Large intestine (tissue), 12 donors: ENCODE results near the gene TFAM. TPM values are rescaled to one million over a fixed set of nuclear protein-coding genes. Genes with fewer than 3 reads are reported as not detected.

Source experiments
- DNase-seq, 2 donors: peaks; one replicate each; pipeline versions ENCODE4 v3.0.0 to v3.0.0-alpha.2; 2013
- H3K27ac ChIP-seq: one replicate; pipeline ENCODE4 v1.5.1; 2013; ENCODE audit warnings: low read length
- H3K27me3 ChIP-seq: 2 replicates; pipeline ENCODE4 v1.6.1; 2013; ENCODE audit warnings: low read length; ENCODE audit not compliant: control insufficient read depth, insufficient read depth
- H3K36me3 ChIP-seq: 2 replicates; pipeline ENCODE4 v1.6.1; 2013; ENCODE audit warnings: low read length; ENCODE audit not compliant: control insufficient read depth, insufficient read depth
- H3K4me1 ChIP-seq: one replicate; pipeline ENCODE4 v1.6.1; 2013; ENCODE audit warnings: low read length; ENCODE audit not compliant: control insufficient read depth, insufficient read depth
- H3K4me3 ChIP-seq: one replicate; pipeline ENCODE4 v1.5.1; 2013; ENCODE audit warnings: low read length
- H3K9me3 ChIP-seq: one replicate; pipeline ENCODE4 v1.6.1; 2013; ENCODE audit warnings: mild to moderate bottlenecking, low read depth, low read length, moderate library complexity; ENCODE audit not compliant: control insufficient read depth
- WGBS: methylation state at CpG from one replicate; pipeline ENCODE4 v1.1.5; 2013; ENCODE audit warnings: low lambda C conversion rate; ENCODE audit not compliant: insufficient coverage; 5-methylcytosine and 5-hydroxymethylcytosine counted together
- long read RNA-seq, 11 donors: transcript quantifications; one replicate each; lab custom pipeline, GENCODE V29; 2026
- polyA plus RNA-seq: library from polyadenylated mRNA; unstranded; fragments of 120-200 nt; gene quantifications from one replicate; pipeline ENCODE4 v1.2.1, GENCODE V29; 2013

TFAM gene
- 40.3 TPM for polyA plus RNA-seq
- long read RNA-seq, donor 1, full-length matches to known transcripts, result 12 of 39 reads
- long read RNA-seq, donor 1, partial matches to known transcripts, result 27 of 39 reads
- long read RNA-seq, donor 1, other reads (novel, unspliced or antisense), result 0 of 39 reads
- long read RNA-seq, donor 2, full-length matches to known transcripts, result 14 of 88 reads
- long read RNA-seq, donor 2, partial matches to known transcripts, result 74 of 88 reads
- long read RNA-seq, donor 2, other reads (novel, unspliced or antisense), result 0 of 88 reads
- long read RNA-seq, donor 3, result 0 reads
- long read RNA-seq, donor 4, partial matches to known transcripts, result 11 of 11 reads
- long read RNA-seq, donor 4, other reads (novel, unspliced or antisense), result 0 of 11 reads
- long read RNA-seq, donor 5, full-length matches to known transcripts, result 7 of 33 reads
- long read RNA-seq, donor 5, partial matches to known transcripts, result 26 of 33 reads
- long read RNA-seq, donor 5, other reads (novel, unspliced or antisense), result 0 of 33 reads
- long read RNA-seq, donor 6, full-length matches to known transcripts, result 4 of 40 reads
- long read RNA-seq, donor 6, partial matches to known transcripts, result 36 of 40 reads
- long read RNA-seq, donor 6, other reads (novel, unspliced or antisense), result 0 of 40 reads
- long read RNA-seq, donor 7, full-length matches to known transcripts, result 3 of 27 reads
- long read RNA-seq, donor 7, partial matches to known transcripts, result 24 of 27 reads
- long read RNA-seq, donor 7, other reads (novel, unspliced or antisense), result 0 of 27 reads
- long read RNA-seq, donor 8, full-length matches to known transcripts, result 8 of 88 reads
- long read RNA-seq, donor 8, partial matches to known transcripts, result 80 of 88 reads
- long read RNA-seq, donor 8, other reads (novel, unspliced or antisense), result 0 of 88 reads
- long read RNA-seq, donor 9, full-length matches to known transcripts, result 9 of 32 reads
- long read RNA-seq, donor 9, partial matches to known transcripts, result 23 of 32 reads
- long read RNA-seq, donor 9, other reads (novel, unspliced or antisense), result 0 of 32 reads
- long read RNA-seq, donor 10, full-length matches to known transcripts, result 7 of 38 reads
- long read RNA-seq, donor 10, partial matches to known transcripts, result 31 of 38 reads
- long read RNA-seq, donor 10, other reads (novel, unspliced or antisense), result 0 of 38 reads
- long read RNA-seq, donor 11, full-length matches to known transcripts, result 4 of 30 reads
- long read RNA-seq, donor 11, partial matches to known transcripts, result 26 of 30 reads
- long read RNA-seq, donor 11, other reads (novel, unspliced or antisense), result 0 of 30 reads

DNA sequence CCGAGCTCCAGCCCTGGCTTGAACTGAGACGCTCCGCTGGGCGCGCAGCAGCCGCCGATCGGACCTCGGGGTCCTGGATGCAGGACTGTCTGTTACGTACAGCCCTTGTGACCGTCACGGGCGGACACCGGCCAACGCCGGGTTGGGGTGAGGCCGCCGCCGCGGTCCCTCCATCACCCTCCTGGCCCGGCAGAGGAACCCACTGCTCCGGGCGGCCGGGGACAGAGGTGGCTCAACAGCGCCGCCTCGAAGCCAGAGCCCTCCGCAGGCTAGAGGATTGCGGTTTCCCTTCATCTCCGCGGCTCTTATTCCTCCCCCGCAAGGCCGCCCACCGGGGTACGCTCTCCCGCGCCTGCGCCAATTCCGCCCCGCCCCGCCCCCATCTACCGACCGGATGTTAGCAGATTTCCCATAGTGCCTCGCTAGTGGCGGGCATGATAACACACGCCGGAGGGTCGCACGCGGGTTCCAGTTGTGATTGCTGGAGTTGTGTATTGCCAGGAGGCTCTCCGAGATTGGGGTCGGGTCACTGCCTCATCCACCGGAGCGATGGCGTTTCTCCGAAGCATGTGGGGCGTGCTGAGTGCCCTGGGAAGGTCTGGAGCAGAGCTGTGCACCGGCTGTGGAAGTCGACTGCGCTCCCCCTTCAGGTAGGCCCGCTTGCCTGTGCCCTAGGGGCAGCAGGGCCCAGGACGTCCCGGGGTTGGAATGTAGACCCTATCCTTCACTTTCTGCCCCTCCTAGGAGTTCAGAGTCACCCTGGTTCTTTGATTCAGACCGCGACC, at the start of gene TFAM:
Gene TFAM (plus strand): TSS at position 412 of the 785 bp plus-strand sequence. CDS start 138 bp downstream, at position 550.
- Histone ChIP-seq H3K4me3 (peak within 1 kb of the TSS; percentile 99), H3K27me3 (no peaks in the 10 kb centered on the region), H3K27ac (peak within 1 kb of the TSS; percentile 91), H3K9me3 (no peaks in the 10 kb centered on the region), H3K4me1 (peaks cover 4% of the 10 kb centered on the region), H3K36me3 (peaks cover 22% of the 10 kb centered on the region)
- 0% methylated on average over 2 of the region's 65 CpGs for WGBS
- DNase-seq, result peak; percentile 91 to 96

DNA sequence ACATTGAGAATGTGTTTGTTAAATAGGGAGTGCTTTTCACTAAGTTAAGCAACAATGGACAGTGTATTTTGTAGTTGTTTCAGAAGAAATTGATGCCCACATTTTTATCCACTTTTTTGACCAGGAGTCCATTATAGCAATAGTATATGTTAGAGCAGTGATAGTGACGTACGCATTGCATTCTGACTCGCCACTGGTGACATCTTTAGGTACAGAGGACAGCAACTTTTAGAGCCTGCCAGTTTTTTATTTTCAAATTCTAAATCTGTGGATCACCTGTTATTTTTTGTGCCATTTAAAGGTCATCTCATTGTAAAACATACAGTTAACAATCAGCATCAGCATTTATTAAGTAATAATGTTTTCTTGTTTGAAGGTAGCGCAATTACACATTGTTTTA, 49.0 kb upstream of the TFAM start:
- Histone ChIP-seq H3K36me3 (no peaks in the 10 kb centered on the region), H3K27ac (no peak overlapping the region), H3K4me3 (peak overlapping the region; percentile 81), H3K4me1 (no peaks in the 10 kb centered on the region), H3K9me3 (no peaks in the 10 kb centered on the region), H3K27me3 (no peaks in the 10 kb centered on the region)
- WGBS, result 95% methylated on average over 4 of the region's 4 CpGs
- DNase-seq, result no peak

DNA sequence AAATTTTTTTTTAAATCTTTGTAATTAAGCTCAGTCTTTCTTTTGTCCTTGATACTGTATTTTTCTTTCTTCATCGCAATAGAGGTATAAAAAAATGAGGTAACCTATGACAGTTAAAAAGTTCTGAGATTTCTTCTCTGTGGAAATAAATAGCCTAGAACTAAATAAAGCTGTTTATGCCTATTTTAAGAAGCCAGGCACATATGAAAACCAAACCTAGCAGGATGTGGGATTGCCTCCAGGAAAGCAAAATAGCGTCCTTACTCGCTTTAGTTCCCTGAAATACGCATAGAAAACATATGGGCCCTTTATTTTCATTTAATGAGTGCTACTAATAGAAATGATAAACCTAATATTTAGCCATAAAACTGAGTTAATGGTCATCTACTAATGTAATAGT, 43.8 kb upstream of the TFAM start:
- Histone ChIP-seq H3K27me3 (no peaks in the 10 kb centered on the region), H3K36me3 (no peaks in the 10 kb centered on the region), H3K27ac (no peak overlapping the region), H3K4me3 (no peak overlapping the region), H3K4me1 (no peaks in the 10 kb centered on the region), H3K9me3 (no peaks in the 10 kb centered on the region)
- WGBS, result 100% methylated on average over 2 of the region's 4 CpGs
- DNase-seq, result no peak

DNA sequence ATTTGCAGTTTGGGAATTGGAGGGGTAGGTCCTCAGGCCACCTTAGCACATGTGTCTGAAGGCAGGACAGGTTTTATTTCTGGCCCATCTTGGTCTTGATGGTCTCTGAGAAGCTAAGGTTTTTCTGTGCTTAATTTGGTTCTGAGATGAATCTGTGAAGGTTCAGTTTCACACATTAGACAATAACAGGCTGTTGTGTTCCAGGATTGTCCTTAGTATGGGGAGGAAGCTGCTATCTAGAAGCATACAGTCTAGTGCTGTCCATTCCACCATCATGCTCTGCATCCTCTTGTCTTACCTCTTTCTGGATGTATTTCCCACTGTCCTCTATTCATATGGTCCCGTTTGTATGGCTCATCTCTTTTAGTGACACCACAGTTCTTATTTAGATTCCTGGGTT, 43.3 kb upstream of the TFAM start:
- Histone ChIP-seq H3K9me3 (no peaks in the 10 kb centered on the region), H3K27ac (no peak overlapping the region), H3K4me3 (no peak overlapping the region), H3K4me1 (no peaks in the 10 kb centered on the region), H3K36me3 (no peaks in the 10 kb centered on the region), H3K27me3 (no peaks in the 10 kb centered on the region)
- no peak for DNase-seq
- WGBS, result 89% methylated on average over 1 of the region's 1 CpG

DNA sequence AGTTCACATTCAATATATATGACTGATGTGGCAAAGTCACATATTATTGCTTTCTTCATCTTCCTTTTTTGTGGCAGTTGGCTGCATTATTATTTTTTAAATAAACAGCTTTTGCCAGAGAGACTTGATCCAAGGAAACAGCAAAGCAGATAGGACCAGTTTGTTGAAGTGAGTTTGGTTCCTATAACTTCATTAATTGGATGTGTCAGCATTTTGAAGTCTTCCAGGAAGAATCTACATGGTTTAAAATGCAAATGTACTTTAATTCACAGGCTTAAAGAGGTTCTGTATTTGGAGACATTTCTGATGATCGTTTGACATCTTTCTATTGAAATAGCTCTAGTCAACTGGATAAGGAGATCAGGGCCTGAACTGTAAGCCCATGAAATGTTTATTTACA, 37.2 kb upstream of the TFAM start:
- no peaks in the 10 kb centered on the region for H3K36me3 ChIP-seq
- H3K9me3 ChIP-seq, result no peaks in the 10 kb centered on the region
- H3K27me3 ChIP-seq, result no peaks in the 10 kb centered on the region
- no peaks in the 10 kb centered on the region for H3K4me1 ChIP-seq
- no peak overlapping the region for H3K4me3 ChIP-seq
- no peak overlapping the region for H3K27ac ChIP-seq
- whole genome bisulfite sequencing, result no CpG with 5 or more reads among the region's 1 CpG
- DNase-seq, result no peak

DNA sequence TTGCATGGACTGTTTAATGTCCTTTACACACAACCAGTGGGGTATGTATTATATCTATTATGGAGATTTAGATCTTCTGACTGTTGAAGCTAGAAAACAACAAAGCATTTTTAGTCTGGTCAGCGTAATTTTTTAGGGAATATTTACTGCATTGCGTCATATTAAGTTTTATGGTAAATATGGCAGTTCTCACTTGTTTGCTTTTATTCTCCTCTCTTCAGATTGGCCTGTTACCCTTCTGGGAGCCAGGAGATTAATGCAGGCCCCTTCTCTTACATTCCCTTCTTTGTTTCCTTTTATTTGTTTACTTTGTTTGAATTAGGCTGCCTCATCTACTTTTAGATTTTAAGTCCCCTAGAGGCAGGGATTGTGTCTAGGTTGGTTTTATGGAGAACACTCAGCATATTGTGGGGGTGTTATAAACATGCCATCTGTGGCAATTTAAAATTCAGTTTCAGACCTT, 36.6 kb upstream of the TFAM start:
- Histone ChIP-seq H3K36me3 (no peaks in the 10 kb centered on the region), H3K4me1 (no peaks in the 10 kb centered on the region), H3K9me3 (no peaks in the 10 kb centered on the region), H3K4me3 (no peak overlapping the region), H3K27me3 (no peaks in the 10 kb centered on the region), H3K27ac (no peak overlapping the region)
- no peak for DNase-seq
- WGBS, result no CpG with 5 or more reads among the region's 2 CpGs

DNA sequence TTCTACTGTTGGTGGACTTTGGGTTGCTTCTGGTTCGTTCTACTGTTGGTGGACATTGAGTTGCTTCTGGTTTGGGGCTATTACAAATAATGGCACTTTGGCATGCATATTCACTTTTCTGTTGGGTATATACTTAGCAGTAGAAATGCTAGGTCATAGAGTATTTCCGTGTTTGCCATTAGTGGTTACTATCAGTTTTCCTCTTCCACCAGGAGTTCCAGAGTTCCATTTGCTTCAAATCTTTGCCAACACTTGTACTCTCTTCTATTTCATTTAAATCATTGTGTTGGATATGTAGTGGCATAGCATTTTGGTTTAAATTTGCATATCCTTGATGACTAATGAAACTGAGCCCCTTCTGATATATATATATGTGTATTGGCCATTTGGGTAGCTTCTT, 35.2 kb upstream of the TFAM start:
- Histone ChIP-seq H3K9me3 (no peaks in the 10 kb centered on the region), H3K27ac (no peak overlapping the region), H3K4me3 (no peak overlapping the region), H3K27me3 (no peaks in the 10 kb centered on the region), H3K36me3 (no peaks in the 10 kb centered on the region), H3K4me1 (no peaks in the 10 kb centered on the region)
- no peak for DNase-seq
- WGBS, result no CpG with 5 or more reads among the region's 2 CpGs

DNA sequence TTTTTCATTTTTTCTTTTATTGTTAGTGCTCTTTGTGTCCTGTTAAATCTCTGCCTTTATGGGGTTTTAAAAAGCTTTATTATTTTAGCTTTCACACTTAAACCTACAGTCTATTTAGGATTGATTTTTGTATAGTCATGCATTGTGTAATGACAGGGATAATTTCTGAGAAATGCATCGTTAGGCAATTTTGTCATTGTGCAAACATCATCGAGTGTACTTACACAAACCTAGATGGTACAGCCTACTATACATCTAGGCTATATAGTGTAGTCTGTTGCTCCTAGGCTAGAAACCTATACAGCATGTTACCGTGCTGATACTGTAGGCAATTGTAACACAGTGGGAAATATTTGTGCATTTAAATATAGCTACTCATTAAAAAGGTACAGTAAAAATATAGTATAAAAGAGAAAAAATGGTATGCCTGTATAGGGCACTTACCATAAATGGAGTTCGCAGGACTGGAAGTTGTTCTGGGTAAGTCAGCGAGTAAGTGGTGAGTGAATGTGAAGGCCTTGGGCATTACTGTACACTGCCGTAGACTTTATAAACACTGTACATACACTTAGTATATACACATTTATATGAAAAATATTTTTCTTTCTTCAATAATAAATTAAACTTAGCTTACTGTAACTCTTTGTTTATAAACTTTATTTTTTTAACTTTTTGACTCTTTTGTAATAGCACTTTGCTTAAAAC, 34.4 kb upstream of the TFAM start:
- Histone ChIP-seq H3K36me3 (no peaks in the 10 kb centered on the region), H3K4me3 (no peak overlapping the region), H3K9me3 (no peaks in the 10 kb centered on the region), H3K4me1 (no peaks in the 10 kb centered on the region), H3K27ac (no peak overlapping the region), H3K27me3 (no peaks in the 10 kb centered on the region)
- DNase-seq, result no peak
- WGBS, result 93% methylated on average over 3 of the region's 6 CpGs
